Suppressor macrophage treated with lipopolysaccharide for 4 hours (primary cell): Measurements from ENCODE around the gene NUDT21.
A peak's percentile ranks its signal among the peaks of the same experiment; 100 is the strongest.
"Not testable (repeated sequence)": the region's sequence is repeated elsewhere in the genome, so short reads cannot be mapped to it uniquely, and the experiment has no call there.

Experiments used
- DNase-seq: peaks from one replicate; pipeline ENCODE4 v3.0.0-alpha.2; 2020

NUDT21 gene

GRCh38 chr16:56414366-56414765 lies 36.8 kb downstream of the NUDT21 start:
- DNase-seq: no peak

GRCh38 chr16:56413381-56413780 lies 37.8 kb downstream of the NUDT21 start:
- DNase-seq: no peak

GRCh38 chr16:56411624-56412023 lies 39.5 kb downstream of the NUDT21 start:
- DNase-seq: no peak

GRCh38 chr16:56411123-56411522 lies 40.0 kb downstream of the NUDT21 start:
- no peak for DNase-seq

GRCh38 chr16:56409195-56409594 lies 41.9 kb downstream of the NUDT21 start:
- peak; percentile 55 for DNase-seq

GRCh38 chr16:56408379-56409098 lies 42.6 kb downstream of the NUDT21 start:
- DNase-seq: no peak

- DNase-seq: no peak
Observed at GRCh38 chr16:56405977-56406672, 45.0 kb downstream of the NUDT21 start.

- DNase-seq: no peak
Observed at GRCh38 chr16:56401482-56401881, 49.6 kb downstream of the NUDT21 start.

GRCh38 chr16:56400458-56400857 lies 50.7 kb downstream of the NUDT21 start:
- DNase-seq: no peak

- no peak for DNase-seq
Observed at GRCh38 chr16:56399486-56399885, 51.6 kb downstream of the NUDT21 start.

- no peak for DNase-seq
Observed at GRCh38 chr16:56399047-56399446, 52.1 kb downstream of the NUDT21 start.

- DNase-seq: not testable (repeated sequence)
Observed at GRCh38 chr16:56396724-56397123, 54.4 kb downstream of the NUDT21 start.

GRCh38 chr16:56389554-56389953 lies 61.6 kb downstream of the NUDT21 start:
- DNase-seq: no peak

- no peak for DNase-seq
Observed at GRCh38 chr16:56388209-56388608, 62.9 kb downstream of the NUDT21 start.

GRCh38 chr16:56387396-56387795 lies 63.7 kb downstream of the NUDT21 start:
- no peak for DNase-seq

GRCh38 chr16:56384074-56384721 lies 66.9 kb downstream of the NUDT21 start:
- DNase-seq: no peak

GRCh38 chr16:56382901-56383355 lies 68.2 kb downstream of the NUDT21 start:
- no peak for DNase-seq

- DNase-seq: no peak
Observed at GRCh38 chr16:56382459-56382858, 68.7 kb downstream of the NUDT21 start.

- peak; percentile 28 for DNase-seq
Observed at GRCh38 chr16:56380778-56381485, 70.2 kb downstream of the NUDT21 start.
